Measurements from ENCODE around the gene COG8.
"Not testable (repeated sequence)": the region's sequence is repeated elsewhere in the genome, so short reads cannot be mapped to it uniquely, and the experiment has no call there.

Gene COG8

DNA sequence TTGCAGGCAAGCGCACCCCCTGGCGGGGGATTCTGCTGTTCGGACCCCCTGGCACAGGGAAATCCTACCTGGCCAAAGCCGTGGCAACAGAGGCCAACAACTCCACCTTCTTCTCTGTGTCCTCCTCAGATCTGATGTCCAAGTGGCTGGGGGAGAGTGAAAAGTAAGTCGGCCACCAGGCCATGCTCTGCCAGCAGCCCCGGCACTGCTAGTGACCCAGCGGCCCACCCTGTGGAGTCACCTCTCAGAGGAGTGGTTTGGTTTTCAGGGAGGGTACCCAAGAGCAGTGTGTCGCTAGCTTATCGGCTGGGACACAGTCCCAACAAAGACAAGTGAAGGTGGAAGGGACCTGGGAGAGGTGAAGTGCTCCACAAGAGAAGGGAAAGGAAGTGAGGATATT, 20.0 kb downstream of the COG8 start:
- DNase-seq (ENCODE audit: low spot score) = no peak

DNA sequence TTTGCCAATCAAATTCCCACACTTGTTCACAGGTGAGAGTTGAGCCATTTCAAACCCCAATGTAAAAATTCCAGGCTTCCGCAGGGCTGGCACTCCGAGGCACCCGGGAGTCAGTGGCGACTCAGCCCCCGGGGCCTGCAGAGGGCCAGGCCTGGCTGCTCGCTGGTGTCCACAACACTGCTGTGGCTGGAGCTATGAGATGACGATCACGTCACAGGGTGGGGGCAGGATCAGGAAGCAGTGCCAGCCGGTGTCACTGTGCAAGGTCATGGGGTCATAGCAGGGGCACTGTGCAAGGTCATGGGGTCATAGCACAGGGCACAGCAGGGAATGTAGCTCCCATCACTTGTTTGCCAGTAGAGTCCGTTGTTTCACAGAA, 20.5 kb downstream of the COG8 start:
- DNase-seq (ENCODE audit: low spot score) = no peak

DNA sequence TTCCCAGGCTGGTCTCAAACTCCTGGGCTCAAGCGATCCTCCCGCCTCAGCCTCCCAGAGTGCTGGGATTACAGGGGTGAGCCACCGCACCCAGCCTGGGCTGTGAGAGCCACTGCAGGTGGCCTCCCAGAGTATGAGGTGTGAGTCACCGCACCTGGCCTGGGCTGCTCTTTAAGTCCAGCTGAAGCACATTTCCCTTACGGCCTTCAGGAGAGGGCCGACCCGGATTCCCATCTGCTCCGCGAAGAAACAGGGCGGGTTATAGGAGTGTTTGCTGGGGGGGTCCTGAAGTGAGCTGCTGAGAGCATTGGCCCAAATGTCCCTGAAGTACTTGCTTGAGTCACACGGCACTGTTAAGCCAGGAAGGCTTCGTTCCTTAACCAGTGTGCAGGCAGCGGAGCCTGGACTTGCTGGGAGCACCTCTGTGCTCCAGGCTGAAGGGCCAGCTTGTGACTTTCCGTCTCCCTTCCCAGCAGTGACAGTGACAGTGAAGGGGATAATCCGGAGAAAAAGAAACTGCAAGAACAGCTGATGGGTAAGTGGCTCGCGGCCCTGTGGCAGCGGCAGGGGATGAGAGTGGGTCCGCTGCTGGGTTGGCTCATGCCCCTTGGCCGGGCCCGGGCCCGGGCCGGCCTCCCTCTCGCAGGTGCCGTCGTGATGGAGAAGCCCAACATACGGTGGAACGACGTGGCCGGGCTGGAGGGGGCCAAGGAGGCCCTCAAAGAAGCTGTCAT, 21.0 kb downstream of the COG8 start:
- DNase-seq (ENCODE audit: low spot score) = no peak

DNA sequence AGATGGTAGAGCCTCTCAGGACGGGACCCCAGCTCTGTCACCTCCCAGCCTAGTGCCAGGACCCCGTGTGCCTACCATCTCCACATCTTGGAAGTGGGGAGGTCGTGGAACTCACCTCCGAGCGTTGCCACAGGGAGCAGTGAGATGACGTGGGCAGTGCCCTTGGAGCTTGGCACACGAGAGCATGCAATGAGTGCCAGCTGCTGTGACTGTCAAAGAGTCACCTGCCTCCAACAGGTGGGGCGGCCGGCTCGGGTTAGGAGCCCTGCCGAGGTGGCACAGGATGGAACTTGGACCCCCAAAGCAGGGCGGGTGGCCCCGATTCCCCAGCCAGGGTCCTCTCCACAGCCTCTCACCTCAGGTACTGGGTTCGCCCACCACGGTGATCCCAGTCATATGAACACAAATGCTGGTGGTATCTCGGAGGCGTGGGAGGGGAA, 22.7 kb downstream of the COG8 start:
- no peak for DNase-seq (ENCODE audit: low spot score)

DNA sequence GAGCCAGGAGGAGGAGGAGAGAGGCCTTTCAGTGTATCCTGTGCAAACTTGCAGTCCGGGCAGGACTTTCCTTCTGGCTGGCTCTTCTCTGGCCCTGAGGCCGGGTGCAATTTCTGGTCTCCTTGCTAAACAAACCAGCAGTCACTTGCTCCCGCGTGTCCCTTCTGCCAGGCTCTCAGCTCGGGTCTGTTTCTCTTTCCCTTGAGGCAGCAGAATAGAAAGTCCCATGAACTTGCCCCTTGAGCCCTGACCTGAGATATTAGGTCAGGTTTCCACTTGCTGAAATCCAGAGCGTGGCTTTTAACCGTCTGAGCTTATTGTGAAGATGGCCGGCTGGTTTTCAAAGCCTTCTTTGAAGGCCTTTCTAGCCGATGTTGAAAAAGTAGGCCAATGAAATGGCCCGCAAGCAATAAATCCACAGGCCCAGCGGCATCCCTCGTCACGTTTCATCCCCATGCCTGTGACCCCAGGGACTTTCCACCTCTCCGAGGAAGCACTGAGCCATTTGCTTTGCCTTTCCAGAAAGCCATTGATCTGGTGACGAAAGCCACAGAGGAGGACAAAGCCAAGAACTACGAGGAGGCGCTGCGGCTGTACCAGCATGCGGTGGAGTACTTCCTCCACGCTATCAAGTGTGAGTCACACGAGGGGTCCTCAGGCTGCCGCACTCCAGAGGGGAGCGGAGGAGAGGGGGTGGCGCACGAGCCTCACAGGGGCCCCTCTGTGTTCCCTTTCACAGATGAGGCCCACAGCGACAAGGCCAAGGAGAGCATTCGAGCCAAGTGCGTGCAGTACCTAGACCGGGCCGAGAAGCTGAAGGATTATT, 23.7 kb downstream of the COG8 start:
- DNase-seq (ENCODE audit: low spot score) = no peak

DNA sequence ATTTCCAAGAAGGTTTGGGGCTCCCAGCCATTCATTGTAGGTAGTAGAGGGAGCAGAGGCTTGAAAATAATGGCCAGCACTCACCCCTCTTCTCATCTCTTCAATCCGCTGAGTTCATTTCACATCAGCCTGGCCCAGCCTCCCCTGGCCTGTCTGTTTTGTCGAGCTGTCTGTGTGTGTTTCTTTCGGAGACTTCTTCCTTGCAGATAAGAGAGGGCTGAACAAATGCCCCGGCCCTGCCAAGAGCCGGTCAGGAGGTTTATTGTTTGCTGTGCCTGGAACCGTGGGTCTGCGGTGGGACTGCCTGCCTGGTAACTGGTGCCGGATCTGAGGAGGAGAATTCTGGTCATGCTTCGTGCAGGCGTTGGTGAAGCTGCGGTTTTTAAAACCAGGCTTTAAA, 24.8 kb downstream of the COG8 start:
- no peak for DNase-seq (ENCODE audit: low spot score)

DNA sequence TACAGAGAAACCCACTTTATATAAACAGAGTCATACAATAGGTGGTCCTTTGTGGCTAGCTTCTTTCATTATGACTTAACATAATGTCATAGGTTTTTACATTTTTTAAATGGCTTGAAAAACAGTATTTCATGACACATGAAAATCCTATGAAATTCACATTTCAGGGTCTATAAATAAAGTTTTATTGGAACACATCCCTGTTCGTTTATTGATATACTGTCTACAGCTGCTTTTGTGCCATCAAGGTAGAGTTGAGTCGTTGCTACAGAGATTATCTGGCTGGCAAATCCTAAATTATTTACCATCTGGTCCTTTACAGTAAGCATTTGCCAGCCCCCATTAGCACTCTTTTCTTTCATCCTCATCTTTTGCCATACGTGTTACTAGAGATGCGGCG, 25.9 kb downstream of the COG8 start:
- DNase-seq (ENCODE audit: low spot score) = no peak

DNA sequence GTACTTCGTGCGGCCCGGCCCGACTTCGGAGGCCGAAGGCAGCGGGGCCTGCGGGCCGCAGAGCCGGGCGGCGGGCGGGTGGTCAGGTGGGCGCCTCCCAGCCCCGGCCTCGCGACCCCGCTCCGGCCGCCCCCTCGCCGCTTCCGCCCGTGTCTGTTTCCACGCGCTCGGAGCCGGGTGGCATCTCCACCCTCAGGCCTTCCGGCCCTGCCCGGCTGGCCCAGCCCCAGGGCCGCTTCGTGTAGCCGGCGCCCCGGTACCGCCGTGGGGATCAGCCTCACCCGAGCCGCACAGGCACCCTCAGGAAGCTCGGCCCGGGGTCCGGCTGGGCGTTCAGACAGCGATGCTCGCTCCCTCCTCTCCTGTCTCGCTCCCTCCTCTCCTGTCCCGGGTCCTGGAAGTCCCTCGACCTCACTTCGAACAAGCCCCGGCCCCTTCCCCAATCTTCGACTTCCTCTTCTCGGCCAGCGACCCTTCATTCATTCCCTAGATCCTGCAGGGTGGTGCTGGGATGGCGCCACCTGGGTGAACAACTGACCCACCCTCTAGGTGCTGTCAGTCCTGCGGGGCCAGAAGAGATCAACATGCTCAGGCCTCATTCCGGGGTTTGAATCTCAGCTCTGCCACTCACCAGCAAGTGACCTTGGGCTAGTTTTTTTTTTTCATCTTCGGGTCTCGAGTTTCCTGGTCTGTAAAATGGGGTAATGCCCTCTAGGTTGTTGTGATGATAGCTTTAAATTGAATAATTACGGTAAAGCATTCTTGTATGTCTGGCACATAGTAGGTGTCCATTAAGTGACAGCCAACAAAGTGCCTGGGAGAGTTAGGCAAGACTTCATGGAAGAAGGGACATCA, 27.6 kb downstream of the COG8 start:
- DNase-seq (ENCODE audit: low spot score) = peak; percentile 81

DNA sequence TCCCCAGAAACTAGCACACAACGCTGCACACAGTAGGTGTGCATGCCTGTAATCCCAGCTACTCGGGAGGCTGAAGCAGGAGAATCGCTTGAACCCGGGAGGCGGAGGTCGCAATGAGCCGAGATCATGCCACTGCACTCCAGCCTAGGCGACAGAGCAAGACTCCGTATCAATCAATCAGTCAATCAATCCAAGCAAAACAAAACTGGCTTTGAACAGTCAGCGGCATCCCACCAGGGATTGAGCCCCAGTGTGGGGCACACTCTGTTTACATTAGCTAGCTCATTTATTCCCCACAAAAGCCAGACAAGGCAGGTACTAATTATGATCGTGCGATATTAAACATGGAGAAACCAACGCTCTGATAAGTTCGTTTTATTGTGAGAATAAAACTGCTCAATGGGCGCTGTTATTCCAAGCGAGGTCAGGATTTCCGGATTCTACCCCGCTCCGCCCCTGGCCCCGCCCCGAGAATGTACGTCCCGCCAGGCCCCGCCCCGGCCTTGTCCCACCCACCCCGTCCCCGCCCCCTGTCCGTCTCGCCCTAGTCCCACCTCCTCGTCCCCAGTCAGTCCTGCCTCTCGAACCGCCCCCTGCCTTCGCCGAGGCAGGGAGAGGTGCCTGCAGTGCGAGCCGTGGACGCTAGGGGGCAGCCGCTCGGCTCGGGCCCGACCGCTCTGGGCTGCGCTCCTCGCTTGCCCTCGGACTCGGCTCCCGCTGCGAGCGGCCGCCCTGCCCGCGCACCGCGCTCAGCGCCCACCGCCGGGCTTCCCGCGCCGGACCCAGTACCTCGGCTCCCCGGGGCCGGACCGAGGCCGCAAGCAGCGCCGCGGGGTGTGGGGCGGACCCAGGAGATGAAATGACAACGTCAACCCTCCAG, 28.5 kb downstream of the COG8 start, which contains the start of gene VPS4A:
Gene VPS4A (plus strand): TSS at position 698 of the 880 bp plus-strand sequence. CDS start 162 bp downstream, at position 860.
- DNase-seq (ENCODE audit: low spot score) = peak; percentile 88

DNA sequence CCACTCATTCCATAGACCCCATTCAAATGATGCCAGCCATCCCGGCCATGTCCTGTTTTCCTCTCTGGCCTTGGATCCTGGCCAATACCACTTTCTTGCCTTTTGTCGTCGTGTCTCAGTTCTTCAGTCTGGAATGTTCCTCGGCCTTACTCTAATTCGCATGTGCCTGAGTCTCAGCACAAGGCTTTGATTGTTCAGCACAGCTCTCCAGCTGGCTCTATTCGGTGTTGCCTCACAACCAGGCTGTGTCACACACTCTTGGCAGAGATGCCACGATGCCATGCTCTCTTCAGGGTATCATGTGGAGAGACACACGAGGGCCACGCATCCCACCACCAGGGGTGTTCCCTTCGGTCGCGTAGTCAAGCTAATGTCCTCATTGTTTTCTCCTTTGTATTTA, 30.0 kb downstream of the COG8 start:
- DNase-seq (ENCODE audit: low spot score) = no peak

DNA sequence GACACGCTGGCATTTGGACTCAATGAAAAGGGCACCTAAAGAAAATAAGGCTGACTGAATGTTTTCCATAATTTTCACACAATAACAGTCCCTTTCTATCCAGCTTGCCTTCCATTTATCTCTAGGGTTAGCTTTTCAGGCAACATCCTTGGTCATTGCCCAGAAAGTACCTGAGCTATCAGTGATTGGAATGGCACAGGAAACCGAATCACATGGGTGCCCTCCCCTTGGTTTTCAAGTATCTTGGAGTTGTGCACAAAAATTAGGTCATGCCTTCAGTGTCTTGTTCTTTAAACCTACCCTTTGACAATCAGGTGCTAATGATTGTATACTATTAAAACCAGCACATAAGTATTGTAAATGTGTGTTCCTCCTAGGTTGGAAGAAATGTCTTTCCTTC, 31.5 kb downstream of the COG8 start:
- no peak for DNase-seq (ENCODE audit: low spot score)

DNA sequence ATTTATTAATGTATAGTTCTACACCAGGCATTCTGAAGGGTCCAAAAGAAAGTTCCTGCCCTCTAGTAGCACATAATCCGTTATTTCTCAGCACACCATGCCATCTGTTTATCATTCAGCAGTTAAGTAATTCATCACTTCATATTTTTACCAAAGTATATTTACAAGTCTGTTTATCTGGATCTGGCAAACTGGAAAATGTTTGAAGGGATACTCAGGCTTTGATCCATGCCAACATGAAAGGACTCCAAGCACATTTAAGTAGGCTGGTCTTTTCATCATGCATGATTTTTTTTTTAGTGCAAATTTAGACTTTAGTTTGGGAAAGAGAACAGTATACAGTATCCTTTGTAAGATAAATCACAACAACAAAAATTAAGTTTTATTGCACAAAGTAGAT, 32.3 kb downstream of the COG8 start:
- DNase-seq (ENCODE audit: low spot score) = no peak

DNA sequence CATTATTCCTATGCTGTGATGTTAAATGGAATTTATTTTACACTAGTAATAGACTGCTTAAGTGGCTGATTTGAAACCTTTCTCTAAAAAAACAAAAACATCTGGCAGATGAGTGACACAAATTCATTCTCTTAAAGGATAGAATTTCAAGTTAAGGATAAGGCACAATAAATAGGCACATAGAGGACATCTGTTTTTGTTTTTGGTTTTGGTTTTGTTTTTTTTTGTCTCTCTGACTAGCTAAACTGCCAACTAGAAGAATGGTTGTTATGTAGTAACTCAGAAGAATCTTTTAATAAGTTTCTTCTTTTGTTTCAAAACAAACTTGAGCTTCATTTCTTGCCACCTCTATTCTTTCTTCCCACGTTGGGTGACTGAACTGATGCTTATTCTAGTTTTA, 33.3 kb downstream of the COG8 start:
- no peak for DNase-seq (ENCODE audit: low spot score)

DNA sequence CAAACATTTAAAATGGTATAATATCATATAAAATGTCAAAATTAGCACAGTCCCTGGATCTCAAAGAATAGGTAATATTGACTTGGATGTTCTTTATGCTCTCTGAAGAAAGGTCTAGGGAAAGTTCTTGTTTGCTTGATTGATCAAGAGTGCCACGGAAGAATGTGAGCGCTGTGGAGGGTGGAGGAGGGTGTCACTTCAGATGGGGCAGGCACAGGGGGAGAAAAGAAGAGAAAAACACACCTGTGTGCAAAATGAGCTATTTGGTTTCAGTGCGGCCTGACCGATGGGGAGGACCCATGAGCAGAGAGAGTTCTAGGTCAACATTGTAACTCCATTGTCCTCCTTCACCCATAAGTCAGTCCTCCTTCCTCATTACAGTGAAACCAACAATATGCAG, 37.1 kb downstream of the COG8 start:
- no peak for DNase-seq (ENCODE audit: low spot score)

DNA sequence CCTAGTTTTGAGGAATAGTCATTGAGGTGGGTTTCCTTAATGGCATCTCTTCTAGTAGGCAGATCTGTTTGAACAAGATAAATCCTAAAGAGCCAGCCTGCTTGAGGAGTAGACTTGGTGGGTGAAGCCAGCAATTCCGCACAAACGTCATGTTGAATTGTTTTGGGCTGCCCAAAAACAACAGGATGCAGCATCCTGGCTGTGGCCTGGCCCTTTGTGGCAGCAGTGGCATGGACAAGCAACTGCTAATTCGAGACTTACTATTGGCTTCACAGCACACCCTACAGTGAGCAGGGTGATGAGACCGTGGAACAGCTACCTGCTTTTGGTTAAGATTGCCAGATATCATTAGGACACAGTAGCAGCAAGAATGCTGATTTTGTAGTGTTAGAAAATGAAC, 37.5 kb downstream of the COG8 start:
- DNase-seq (ENCODE audit: low spot score) = no peak

DNA sequence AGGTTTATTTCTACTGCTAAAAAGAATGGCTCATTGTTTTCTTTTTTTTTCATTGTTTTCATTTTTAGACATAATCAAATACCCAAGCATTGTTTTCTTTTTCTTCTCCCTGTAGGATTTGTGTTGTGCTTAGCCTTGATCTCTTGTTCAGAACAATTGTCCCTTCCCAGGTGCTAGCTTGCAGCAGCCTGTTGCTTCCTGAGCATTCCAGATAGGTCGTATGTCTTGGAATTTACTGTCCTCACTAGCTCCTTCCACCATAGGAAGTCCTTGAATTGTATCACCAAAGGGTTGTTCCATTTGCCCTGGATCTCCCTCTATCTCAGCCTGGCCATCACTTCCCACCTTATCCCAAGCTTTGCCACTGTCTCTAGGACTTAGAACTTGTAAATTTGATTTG, 38.2 kb downstream of the COG8 start:
- no peak for DNase-seq (ENCODE audit: low spot score)

DNA sequence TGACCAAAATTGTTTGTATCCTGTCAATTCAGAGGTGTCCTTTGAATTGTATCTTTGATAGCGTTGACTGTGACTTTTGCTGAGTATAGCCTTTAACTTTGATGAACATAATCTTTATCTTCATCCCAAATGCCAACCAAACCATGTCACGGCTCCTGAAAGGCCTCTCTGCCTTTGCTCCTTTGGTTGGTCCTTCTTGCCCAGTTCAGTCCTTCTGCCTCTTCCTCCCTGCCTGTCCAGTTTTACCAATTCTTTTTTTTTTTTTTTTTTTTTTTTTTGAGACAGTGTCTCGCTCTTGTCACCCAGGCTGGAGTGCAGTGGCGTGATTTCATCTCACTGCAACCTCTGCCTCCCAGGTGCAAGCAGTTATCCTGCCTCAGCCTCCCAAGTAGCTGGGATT, 41.1 kb downstream of the COG8 start:
- no peak for DNase-seq (ENCODE audit: low spot score)

DNA sequence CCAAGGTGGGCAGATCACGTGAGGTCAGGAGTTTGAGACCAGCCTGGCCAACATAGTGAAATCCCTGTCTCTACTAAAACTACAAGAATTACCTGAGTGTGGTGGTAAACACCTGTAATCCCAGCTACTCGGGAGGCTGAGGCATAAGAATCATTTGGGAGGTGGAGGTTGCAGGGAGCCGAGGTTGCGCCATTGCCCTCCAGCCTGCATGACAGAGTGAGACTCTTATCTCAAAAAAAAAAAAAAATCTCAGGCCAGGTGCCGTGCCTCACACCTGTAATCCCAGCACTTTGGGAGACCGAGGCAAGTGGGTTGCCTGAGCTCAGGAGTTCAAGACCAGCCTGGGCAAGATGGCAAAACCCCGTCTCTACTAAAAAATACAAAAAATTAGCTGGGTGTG, 42.6 kb downstream of the COG8 start:
- not testable (repeated sequence) for DNase-seq (ENCODE audit: low spot score)

DNA sequence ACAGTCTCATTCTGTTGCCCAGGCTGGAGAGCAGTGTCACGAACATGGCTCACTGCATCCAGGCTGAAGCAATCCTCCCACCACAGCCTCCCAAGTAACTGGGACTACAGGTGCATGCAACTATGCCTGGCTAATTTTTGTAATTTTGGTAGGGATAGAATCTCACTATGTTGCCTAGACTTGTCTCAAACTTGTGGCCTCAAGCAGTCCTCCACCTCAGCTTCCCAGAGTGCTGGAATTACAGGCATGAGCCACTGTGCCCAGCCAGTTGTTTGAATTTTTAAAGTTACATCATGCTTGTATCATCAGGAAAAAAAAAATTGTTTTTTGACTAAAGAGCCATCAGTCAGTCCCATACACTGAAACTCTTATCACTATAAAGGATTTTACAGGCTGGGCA, 45.3 kb downstream of the COG8 start:
- DNase-seq (ENCODE audit: low spot score) = no peak

DNA sequence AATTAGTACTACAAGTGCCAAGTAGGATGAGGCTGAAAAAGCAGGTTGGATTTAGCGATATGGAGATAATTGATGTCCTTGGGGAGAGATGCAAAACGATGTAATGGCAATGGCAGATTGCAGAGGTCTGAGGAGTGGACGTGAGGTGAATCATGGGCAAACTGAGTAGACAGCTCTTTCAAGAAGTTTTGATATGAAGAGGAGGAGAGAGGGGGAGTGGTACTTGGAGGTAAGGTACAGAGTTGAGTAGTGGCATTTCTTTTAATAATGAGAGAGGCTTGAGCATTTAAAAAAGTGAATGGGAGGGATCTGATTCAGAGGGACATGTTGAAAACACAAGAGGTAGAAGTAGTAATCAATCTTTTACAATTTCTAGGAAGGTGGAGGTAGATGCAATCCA, 46.0 kb downstream of the COG8 start:
- DNase-seq (ENCODE audit: low spot score) = no peak

DNA sequence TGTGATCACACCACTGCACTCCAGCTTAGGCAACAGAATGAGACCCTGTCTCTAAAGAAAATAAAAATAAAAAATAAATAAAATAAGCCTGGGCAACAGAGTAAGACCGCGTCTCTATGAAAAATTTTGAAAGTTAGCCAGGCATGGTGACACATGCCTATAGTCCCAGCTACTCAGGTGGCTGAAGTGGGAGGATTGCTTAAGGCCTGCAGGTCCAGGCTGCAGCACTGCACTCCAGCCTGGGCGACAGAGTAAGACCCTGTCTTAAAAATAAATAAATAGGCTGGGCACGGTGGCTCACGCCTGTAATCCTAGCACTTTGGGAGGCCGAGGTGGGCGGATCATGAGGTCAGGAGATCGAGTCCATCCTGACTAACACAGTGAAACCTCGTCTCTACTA, 47.7 kb downstream of the COG8 start:
- not testable (repeated sequence) for DNase-seq (ENCODE audit: low spot score)

Data from HuH-7.5 (cell line).